NCI-H1092 treated with DMSO at 0.1 percent for 48 hours (cell line): ENCODE measurements around the gene KANSL1.
"Not testable (repeated sequence)": the region's sequence is repeated elsewhere in the genome, so short reads cannot be mapped to it uniquely, and the experiment has no call there.

Experiments
- DNase-seq: peaks from one replicate; lab custom pipeline; 2025; lab: John Stamatoyannopoulos, UW

Gene KANSL1

DNA sequence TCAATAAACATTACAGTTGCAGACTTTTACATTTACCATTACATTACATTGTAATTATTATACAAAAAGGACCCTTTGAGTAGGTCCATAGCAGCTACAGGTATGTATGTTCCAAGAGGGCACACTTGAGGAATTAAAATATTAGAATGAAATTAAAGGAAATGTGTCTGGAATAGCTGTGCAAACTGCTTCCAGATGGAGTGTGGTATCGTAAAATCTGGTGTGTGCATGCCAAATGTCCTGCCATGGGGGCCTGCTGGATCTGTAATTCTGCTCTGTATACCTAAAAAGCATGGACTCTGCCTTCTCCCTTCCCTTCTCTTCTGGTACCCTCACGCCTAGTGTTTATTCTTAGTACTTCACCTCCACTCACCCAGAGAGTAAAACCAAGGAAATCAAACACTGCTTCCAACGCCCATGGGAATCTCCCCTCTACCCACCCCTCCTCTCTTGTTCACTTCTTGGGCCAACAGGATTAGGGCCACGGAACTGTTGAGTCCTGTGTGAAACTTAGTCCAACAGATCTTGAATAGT, 155.4 kb downstream of the KANSL1 start:
- no peak for DNase-seq

DNA sequence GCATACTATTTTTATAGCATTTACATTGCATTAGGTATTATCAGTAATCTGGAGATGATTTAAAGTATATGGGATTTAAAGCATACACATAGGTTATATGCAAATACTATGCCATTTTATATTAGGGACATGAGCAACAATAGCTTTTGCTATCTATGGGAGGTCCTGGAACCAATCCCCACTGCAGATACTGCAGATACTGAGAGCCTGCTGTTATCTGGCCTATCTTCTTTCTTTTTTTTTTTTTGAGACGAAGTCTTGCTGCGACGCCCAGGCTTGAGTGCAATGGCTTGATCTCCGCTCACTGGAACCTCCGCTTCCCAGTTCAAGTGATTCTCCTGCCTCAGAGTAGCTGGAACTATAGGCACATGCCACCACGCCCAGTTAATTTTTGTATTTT, 156.7 kb downstream of the KANSL1 start:
- no peak for DNase-seq

DNA sequence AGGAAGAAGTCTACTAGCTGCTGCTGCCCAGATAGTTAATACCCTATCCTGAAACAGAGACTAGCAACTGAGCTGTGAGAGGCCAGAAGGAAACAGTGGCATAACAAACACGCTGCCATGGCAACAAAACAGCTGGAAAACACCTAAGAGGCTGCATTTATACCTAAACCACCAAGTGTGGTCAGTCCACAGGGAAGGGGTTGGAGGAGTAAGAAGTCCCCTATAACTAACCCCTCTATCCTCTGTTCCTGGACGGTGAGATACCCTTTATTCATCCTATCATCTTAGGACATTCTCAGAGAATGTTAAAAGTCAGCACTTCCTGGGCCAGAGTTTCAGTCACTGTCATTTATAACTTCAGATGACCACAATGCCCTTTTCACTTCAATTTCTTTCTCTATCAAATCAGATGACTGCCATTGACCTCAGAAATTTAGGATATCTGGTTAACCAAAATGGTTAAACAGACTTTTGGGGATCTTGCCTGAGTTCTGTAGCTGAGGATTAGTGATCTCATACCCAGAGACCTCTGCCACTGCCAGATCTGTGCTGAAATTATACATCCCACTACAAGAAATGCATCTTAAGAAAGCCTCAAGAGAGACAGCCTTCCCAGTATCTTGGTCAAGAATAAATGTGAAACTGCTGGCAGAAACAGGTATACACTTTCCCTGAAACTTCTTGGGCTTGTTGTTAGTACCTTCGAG, 158.0 kb downstream of the KANSL1 start:
- no peak for DNase-seq

DNA sequence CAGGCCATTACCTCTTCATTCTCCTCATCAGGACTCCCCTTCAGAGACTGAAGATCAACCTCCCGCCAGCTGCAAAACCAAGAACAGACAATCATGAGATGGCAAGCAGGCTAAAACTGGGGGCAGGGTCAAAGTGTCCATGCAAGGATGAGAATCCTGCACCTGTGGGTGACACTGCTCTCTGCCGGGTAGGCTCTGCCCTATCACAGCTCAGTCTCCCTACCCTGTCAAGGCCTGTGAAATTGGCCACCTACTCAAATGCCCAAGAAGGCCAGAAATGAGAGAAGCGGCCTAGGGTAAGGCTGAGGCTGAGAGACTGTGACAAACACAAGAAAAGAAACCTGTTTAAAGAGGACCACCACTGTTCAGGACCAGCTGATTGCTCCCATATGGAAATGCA, 159.8 kb downstream of the KANSL1 start:
- no peak for DNase-seq

DNA sequence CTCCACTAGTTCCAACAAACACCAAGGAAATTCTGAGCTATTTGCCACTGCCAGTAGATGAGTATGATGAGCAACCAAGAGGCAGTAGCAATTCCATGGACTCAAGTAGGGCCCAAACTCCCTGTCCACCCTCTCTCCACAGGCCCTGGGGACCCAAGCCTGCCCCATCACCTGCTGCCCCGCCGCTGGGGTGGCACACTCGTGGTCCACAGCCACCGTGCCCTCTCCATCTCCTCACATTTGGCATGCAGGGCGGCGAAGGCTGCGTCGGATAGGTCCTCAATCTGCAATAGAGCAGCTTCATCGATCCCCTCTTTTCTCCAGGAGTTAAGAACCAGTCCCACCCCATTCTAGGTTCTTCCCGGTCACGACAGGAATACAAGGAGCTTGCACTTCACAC, 160.3 kb downstream of the KANSL1 start:
- DNase-seq: no peak

DNA sequence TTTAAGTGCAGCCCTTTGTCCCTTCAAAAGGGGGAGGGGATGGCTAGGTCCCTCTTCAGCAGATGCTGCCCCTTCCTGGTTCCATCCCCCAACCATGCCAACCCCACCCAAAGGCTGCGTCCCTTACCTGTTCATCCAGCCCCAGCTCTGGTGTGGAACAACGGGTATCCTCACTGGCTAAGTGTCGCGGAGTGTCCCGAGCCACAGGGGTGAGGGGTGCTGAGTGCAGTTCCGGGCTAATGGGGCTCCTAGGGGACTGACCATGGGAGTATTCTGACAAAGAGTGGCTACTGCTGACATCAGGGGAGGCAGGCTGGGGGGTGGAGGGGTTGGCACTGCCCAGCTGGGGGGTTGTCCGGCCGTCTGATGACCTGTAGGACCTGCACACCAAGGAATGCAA, 161.3 kb downstream of the KANSL1 start:
- no peak for DNase-seq

DNA sequence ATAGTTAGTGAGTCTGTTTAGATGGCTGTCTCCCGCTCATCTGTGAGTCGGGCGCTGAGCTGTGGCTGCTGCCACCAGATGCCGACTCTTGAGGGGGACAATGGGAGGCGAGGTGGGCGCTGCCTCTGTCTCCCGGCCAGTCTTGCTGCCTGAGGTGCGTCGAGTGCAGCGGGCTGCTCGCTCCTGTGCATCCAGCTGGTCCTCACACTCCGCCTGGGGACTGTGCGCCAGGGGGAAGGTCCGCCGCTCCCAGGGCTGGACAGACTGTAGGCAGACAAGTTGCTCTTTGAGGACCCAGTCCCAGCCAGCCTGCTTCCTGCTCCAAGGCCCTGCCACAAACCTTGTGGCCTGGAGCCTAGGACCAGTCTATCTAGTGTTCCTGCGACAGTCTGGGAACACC, 161.8 kb downstream of the KANSL1 start:
- DNase-seq: no peak

DNA sequence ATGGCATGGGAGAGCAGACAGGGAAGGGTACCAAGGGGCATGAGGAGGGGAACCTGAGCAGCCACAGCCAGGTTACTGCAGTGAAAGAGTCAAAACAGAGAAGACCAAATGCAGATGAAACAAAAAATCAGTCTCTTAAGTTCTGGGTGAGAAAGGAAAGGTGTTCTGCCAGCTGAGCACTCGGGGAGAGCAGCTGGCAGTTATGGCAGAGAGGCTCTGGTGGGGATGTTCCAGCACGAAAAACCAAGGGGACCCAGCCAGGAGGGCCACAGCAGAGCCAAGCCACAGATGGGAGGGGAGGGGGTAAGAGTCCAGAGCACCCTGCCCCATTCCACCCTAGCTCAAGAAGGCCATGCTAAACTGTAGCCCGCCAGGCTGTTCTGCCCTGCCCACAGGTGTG, 162.5 kb downstream of the KANSL1 start:
- DNase-seq: no peak

DNA sequence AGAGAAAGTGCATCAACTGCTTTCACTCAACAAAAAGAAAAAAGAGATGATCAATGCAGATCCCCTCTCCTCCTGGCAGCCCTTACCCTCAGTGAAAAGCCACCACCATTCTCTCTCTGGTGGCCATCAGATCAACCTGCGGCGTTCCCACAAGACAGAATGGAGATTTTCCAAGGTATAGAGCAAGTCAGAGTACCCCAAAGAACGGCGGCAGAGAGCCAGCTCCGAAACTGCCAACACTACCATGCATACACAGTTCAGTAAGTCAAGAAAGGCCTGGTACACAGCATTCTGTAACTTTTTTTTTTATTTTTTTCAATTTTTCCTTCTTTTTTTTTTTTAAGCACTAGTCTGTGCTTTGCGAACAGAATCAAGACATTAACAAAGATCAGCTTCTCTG, 163.6 kb downstream of the KANSL1 start:
- no peak for DNase-seq

DNA sequence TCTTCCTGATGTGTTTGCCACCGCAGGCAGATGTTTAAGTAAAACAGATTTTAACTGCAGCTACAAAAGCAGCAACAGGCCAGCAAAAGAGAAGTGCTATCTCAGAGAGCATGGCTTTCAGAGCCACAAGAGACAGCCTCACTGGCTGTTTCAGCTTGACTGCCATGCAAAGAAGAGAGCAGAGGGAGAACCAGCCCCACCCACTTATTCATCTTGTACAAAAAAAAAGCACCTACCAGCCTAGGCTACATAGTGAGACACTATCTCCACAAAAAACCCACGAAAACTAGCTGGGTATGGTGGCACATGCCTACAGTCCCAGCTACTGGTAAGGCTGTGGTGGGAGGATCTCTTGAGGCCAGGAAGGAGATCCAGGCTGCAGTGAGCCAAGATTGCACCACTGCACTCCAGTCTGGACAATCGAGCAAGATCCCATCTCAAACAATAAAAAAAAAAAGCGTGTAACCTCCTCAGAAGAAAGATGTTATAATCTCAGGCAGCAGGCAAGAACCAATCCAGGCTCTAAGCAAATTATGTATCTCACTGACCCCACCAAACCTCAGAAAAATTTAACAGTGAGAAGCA, 164.2 kb downstream of the KANSL1 start:
- no peak for DNase-seq

DNA sequence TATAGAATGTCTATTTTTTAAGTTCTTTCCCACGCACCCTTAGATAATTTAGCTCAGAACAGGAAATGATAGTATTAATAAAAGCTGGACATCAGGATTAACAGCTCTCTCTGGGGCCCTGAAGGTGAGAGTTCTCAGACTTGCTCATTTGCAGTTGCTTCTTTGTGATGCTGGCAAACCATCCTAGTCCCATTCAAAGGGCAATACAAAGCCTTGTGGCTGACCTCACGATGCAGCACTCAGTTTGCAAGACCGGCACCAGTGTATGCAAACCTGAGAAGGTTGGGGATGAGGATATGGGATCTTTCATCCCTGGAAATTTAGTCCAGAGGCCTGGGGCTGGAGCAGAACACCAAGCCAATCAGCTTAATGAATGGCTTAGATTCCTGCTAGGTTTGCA, 164.9 kb downstream of the KANSL1 start:
- DNase-seq: peak; percentile 20

DNA sequence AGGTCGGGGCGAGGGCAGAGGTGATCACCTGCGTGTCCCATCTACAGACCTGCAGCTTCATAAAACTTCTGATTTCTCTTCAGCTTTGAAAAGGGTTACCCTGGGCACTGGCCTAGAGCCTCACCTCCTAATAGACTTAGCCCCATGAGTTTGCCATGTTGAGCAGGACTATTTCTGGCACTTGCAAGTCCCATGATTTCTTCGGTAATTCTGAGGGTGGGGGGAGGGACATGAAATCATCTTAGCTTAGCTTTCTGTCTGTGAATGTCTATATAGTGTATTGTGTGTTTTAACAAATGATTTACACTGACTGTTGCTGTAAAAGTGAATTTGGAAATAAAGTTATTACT, 165.3 kb downstream of the KANSL1 start:
- no peak for DNase-seq

DNA sequence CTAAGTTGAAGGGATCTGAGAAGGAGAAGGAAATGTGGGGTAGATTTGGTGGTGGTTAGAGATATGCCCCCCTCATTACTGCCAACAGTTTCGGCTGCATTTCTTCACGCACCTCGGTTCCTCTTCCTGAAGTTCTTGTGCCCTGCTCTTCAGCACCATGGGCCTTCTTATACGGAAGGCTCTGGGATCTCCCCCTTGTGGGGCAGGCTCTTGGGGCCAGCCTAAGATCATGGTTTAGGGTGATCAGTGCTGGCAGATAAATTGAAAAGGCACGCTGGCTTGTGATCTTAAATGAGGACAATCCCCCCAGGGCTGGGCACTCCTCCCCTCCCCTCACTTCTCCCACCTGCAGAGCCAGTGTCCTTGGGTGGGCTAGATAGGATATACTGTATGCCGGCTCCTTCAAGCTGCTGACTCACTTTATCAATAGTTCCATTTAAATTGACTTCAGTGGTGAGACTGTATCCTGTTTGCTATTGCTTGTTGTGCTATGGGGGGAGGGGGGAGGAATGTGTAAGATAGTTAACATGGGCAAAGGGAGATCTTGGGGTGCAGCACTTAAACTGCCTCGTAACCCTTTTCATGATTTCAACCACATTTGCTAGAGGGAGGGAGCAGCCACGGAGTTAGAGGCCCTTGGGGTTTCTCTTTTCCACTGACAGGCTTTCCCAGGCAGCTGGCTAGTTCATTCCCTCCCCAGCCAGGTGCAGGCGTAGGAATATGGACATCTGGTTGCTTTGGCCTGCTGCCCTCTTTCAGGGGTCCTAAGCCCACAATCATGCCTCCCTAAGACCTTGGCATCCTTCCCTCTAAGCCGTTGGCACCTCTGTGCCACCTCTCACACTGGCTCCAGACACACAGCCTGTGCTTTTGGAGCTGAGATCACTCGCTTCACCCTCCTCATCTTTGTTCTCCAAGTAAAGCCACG, 165.9 kb downstream of the KANSL1 start:
- DNase-seq: peak; percentile 79

DNA sequence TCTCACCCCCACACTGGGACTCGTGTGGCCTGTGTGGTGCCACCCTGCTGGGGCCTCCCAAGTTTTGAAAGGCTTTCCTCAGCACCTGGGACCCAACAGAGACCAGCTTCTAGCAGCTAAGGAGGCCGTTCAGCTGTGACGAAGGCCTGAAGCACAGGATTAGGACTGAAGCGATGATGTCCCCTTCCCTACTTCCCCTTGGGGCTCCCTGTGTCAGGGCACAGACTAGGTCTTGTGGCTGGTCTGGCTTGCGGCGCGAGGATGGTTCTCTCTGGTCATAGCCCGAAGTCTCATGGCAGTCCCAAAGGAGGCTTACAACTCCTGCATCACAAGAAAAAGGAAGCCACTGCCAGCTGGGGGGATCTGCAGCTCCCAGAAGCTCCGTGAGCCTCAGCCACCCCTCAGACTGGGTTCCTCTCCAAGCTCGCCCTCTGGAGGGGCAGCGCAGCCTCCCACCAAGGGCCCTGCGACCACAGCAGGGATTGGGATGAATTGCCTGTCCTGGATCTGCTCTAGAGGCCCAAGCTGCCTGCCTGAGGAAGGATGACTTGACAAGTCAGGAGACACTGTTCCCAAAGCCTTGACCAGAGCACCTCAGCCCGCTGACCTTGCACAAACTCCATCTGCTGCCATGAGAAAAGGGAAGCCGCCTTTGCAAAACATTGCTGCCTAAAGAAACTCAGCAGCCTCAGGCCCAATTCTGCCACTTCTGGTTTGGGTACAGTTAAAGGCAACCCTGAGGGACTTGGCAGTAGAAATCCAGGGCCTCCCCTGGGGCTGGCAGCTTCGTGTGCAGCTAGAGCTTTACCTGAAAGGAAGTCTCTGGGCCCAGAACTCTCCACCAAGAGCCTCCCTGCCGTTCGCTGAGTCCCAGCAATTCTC, 166.8 kb downstream of the KANSL1 start:
- no peak for DNase-seq

DNA sequence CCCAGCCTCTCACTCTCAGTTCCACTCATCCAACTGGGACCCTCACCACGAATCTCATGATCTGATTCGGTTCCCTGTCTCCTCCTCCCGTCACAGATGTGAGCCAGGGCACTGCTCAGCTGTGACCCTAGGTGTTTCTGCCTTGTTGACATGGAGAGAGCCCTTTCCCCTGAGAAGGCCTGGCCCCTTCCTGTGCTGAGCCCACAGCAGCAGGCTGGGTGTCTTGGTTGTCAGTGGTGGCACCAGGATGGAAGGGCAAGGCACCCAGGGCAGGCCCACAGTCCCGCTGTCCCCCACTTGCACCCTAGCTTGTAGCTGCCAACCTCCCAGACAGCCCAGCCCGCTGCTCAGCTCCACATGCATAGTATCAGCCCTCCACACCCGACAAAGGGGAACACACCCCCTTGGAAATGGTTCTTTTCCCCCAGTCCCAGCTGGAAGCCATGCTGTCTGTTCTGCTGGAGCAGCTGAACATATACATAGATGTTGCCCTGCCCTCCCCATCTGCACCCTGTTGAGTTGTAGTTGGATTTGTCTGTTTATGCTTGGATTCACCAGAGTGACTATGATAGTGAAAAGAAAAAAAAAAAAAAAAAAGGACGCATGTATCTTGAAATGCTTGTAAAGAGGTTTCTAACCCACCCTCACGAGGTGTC, 167.6 kb downstream of the KANSL1 start:
- no peak for DNase-seq

DNA sequence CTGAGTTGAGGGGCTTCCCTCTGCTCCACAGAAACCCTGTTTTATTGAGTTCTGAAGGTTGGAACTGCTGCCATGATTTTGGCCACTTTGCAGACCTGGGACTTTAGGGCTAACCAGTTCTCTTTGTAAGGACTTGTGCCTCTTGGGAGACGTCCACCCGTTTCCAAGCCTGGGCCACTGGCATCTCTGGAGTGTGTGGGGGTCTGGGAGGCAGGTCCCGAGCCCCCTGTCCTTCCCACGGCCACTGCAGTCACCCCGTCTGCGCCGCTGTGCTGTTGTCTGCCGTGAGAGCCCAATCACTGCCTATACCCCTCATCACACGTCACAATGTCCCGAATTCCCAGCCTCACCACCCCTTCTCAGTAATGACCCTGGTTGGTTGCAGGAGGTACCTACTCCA, 168.2 kb downstream of the KANSL1 start:
- no peak for DNase-seq

DNA sequence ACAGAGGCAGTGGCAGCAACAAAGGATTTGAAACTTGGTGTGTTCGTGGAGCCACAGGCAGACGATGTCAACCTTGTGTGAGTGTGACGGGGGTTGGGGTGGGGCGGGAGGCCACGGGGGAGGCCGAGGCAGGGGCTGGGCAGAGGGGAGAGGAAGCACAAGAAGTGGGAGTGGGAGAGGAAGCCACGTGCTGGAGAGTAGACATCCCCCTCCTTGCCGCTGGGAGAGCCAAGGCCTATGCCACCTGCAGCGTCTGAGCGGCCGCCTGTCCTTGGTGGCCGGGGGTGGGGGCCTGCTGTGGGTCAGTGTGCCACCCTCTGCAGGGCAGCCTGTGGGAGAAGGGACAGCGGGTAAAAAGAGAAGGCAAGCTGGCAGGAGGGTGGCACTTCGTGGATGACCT, 168.6 kb downstream of the KANSL1 start:
- DNase-seq: no peak

DNA sequence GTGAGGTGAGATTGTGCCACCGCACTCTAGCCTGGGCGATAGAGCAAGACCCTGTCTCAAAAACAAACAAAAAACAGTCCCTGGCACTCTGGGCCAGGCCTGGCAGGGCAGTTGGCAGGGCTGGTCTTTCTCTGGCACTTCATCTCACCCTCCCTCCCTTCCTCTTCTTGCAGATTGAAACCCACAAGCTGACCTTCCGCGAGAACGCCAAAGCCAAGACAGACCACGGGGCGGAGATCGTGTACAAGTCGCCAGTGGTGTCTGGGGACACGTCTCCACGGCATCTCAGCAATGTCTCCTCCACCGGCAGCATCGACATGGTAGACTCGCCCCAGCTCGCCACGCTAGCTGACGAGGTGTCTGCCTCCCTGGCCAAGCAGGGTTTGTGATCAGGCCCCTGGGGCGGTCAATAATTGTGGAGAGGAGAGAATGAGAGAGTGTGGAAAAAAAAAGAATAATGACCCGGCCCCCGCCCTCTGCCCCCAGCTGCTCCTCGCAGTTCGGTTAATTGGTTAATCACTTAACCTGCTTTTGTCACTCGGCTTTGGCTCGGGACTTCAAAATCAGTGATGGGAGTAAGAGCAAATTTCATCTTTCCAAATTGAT, 169.3 kb downstream of the KANSL1 start:
- no peak for DNase-seq

DNA sequence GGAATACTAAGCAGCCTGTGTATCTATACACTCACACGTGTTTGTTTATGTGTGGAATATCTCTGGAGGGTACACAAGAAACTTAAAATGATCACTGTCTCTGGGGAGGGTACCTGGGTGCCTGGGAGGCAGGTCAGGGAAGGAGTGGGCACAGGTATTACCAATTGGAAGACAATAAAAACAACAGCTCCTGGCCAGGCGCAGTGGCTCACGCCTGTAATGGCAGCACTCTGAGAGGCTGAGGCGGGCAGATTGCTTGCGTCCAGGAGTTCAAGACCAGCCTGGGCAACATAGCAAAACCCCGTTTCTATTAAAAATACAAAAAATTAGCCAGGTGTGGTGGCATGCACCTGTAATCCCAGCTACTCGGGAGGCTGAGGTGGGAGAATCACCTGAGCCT, 169.9 kb downstream of the KANSL1 start:
- not testable (repeated sequence) for DNase-seq

DNA sequence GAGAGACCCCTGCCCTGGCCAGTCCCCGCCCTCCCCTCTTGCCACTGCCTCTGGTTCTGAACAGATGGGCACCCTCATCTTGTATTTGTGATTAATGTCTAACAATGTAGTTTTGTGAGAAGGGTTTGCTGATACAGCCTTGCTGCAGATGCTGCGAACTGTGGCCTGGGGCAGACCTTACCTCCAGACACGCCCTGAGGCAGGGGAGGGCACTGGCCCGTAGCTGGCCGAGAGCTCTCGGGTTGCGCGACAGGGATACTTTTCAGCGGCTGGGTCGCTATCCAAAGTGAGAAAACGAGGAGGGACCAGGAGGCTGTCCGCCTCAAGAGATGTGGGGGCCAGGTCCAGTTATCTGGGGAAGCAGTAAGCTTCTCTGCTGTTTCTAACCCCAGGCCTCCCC, 172.2 kb downstream of the KANSL1 start:
- DNase-seq: no peak
